Dermis blood vessel endothelial cell (primary cell): ENCODE measurements around the gene SKP1. TPM values are rescaled to one million over a fixed set of nuclear protein-coding genes. Genes with fewer than 3 reads are reported as not detected.

Source experiments
- DNase-seq: peaks from one replicate; pipeline ENCODE4 v3.0.0; 2010
- total RNA-seq: library from RNA; depleted of rRNA; stranded (reverse); fragments of >200 nt; gene quantifications from 2 replicates; pipeline ENCODE4 v1.2.3, GENCODE V29; 2014

The SKP1 gene
- total RNA-seq, 1 donor from 2014 or later, result 172 TPM

- DNase-seq, result no peak
Observed at GRCh38 chr5:134128648-134128995, 48.1 kb downstream of the SKP1 start.

GRCh38 chr5:134127988-134128647, 48.6 kb downstream of the SKP1 start:
- no peak for DNase-seq

GRCh38 chr5:134127376-134127861, 49.3 kb downstream of the SKP1 start:
- peak; percentile 70 for DNase-seq

GRCh38 chr5:134125039-134126015, 51.4 kb downstream of the SKP1 start:
- DNase-seq, result peak; percentile 32

- no peak for DNase-seq
Observed at GRCh38 chr5:134124289-134125038, 52.3 kb downstream of the SKP1 start.

GRCh38 chr5:134123360-134123759, 53.4 kb downstream of the SKP1 start:
- no peak for DNase-seq

- no peak for DNase-seq
Observed at GRCh38 chr5:134122530-134122929, 54.2 kb downstream of the SKP1 start.

- DNase-seq, result no peak
Observed at GRCh38 chr5:134120386-134121138, 56.2 kb downstream of the SKP1 start.

GRCh38 chr5:134119720-134120119, 57.0 kb downstream of the SKP1 start:
- DNase-seq, result no peak

GRCh38 chr5:134118212-134118835, 58.4 kb downstream of the SKP1 start:
- DNase-seq, result no peak

GRCh38 chr5:134116789-134117761, 59.7 kb downstream of the SKP1 start:
- DNase-seq, result no peak

GRCh38 chr5:134116286-134116685, 60.5 kb downstream of the SKP1 start:
- no peak for DNase-seq

GRCh38 chr5:134115806-134116175, 61.0 kb downstream of the SKP1 start:
- DNase-seq, result no peak

GRCh38 chr5:134114886-134115805, 61.6 kb downstream of the SKP1 start:
- DNase-seq, result no peak

GRCh38 chr5:134113902-134114875, 62.6 kb downstream of the SKP1 start, which contains the start of gene TCF7:
TSS of gene TCF7 (plus strand) at chr5:134114681. CDS start at chr5:134114907, 226 bp downstream.
- peak; percentile 71 for DNase-seq

- DNase-seq, result no peak
Observed at GRCh38 chr5:134113363-134113889, 63.3 kb downstream of the SKP1 start.

GRCh38 chr5:134112726-134113362, 63.9 kb downstream of the SKP1 start:
- no peak for DNase-seq
